ENCODE data around the gene CASP8. TPM values are rescaled to one million over a fixed set of nuclear protein-coding genes. Genes with fewer than 3 reads are reported as not detected.

Gene CASP8
- total RNA-seq = 100 to 1,000 TPM; 172 to 175 TPM
- 163 TPM for polyA plus RNA-seq (2013, experiment 1 of 2)
- 118 TPM for polyA plus RNA-seq (2013, experiment 2 of 2)
- 39.5 to 444 (median 209) reads per million in 172 experiments for total RNA-seq

GRCh38 chr2:201260302-201260800, at the start of gene CASP8:
Gene CASP8 (plus strand): TSS chr2:201260536. CDS start chr2:201266487, 5,951 bp downstream.
- no peaks in the 10 kb centered on the region for H3K27me3 Mint-ChIP-seq
- peaks cover 68% of the 10 kb centered on the region for H3K4me1 ChIP-seq (ENCODE audit: insufficient read depth, low read length)
- H3K9me3 ChIP-seq (ENCODE audit: control insufficient read depth in 1 of 2, insufficient read depth in 1 of 2, low read length in 2 of 2) = no peaks in the 10 kb centered on the region
- ChIA-PET POLR2A (interaction anchor here (0.7 to 6.4 kb wide), 16 partner anchors 10 to 396 kb away, joined by 3 to 78 read pairs (median 6); partner anchors contain the start of genes CASP10, CLK1, NIF3L1 and ORC2), CTCF (interaction anchor here (1.1 to 9.0 kb wide), 7 partner anchors 9 to 143 kb away, joined by 3 to 86 read pairs (median 4); no protein-coding TSS in a partner anchor)
- H3K27me3 ChIP-seq (ENCODE audit: control insufficient read depth in 1 of 2, insufficient read depth in 2 of 2, low read length in 2 of 2) = no peaks in the 10 kb centered on the region
- peaks cover 77% of the 10 kb centered on the region for H3K4me1 Mint-ChIP-seq (ENCODE audit: low read depth)
- peak; percentile 22 for ATAC-seq (ENCODE audit: poor library complexity)
- H3K4me3 ChIP-seq (ENCODE audit: low read length) = peak within 1 kb of the TSS; percentile 87
- intact Hi-C loops (cut with DNase I, micrococcal nuclease) = loop anchor here (1.0 to 5.0 kb wide), 2 partner anchors 24 to 192 kb away; partner anchors contain the start of genes STRADB (in 1 of the 2) and TRAK2 (in 1 of the 2)
- H3K27ac ChIP-seq (ENCODE audit: low read depth in 1 of 2, low read length in 2 of 2) = peak within 1 kb of the TSS; percentile 93 to 100
- peaks cover 4% of the 10 kb centered on the region for H3K36me3 ChIP-seq (ENCODE audit: insufficient read depth, low read length)
- H3K4me3 Mint-ChIP-seq = peak within 1 kb of the TSS; percentile 94
- peaks cover 48% of the 10 kb centered on the region for H3K36me3 Mint-ChIP-seq (ENCODE audit: low read depth)
- H3K9me3 Mint-ChIP-seq = no peaks in the 10 kb centered on the region
- DNase-seq = peak; percentile 52 to 90 (median 64)
- no peak for TF ChIP-seq CTCF (IDR thresholded peaks at IDR 0.05)
- peak within 1 kb of the TSS; percentile 97 for H3K27ac Mint-ChIP-seq

GRCh38 chr2:201215963-201216362, 44.4 kb upstream of the CASP8 start:
- Histone ChIP-seq H3K4me1 (ENCODE audit: insufficient read depth, low read length) (peaks cover 25% of the 10 kb centered on the region), H3K27me3 (ENCODE audit: control insufficient read depth in 1 of 2, insufficient read depth in 2 of 2, low read length in 2 of 2) (no peaks in the 10 kb centered on the region), H3K27ac (ENCODE audit: low read depth in 1 of 2, low read length in 2 of 2) (no peak overlapping the region), H3K4me3 (ENCODE audit: low read length) (no peak overlapping the region), H3K36me3 (ENCODE audit: insufficient read depth, low read length) (peaks cover 52% of the 10 kb centered on the region), H3K9me3 (ENCODE audit: control insufficient read depth in 1 of 2, insufficient read depth in 1 of 2, low read length in 2 of 2) (no peaks in the 10 kb centered on the region)
- H3K4me1 Mint-ChIP-seq (ENCODE audit: low read depth) = peaks cover 42% of the 10 kb centered on the region
- intact Hi-C loops (cut with DNase I, micrococcal nuclease) = no loop called here
- peaks cover 50% of the 10 kb centered on the region for H3K36me3 Mint-ChIP-seq (ENCODE audit: low read depth)
- DNase-seq (no peak), ATAC-seq (ENCODE audit: poor library complexity) (no peak)
- H3K9me3 Mint-ChIP-seq = no peaks in the 10 kb centered on the region
- ChIA-PET CTCF (no interaction called here), POLR2A (no interaction called here)
- no peak for TF ChIP-seq CTCF (IDR thresholded peaks at IDR 0.05)
- peak overlapping the region; percentile 40 for H3K27ac Mint-ChIP-seq
- H3K4me3 Mint-ChIP-seq = no peak overlapping the region
- no peaks in the 10 kb centered on the region for H3K27me3 Mint-ChIP-seq

GRCh38 chr2:201216918-201217317, 43.4 kb upstream of the CASP8 start:
- ATAC-seq (ENCODE audit: poor library complexity) (no peak), DNase-seq (no peak)
- intact Hi-C loops (cut with DNase I, micrococcal nuclease) = no loop called here
- peaks cover 43% of the 10 kb centered on the region for H3K4me1 Mint-ChIP-seq (ENCODE audit: low read depth)
- H3K27me3 ChIP-seq (ENCODE audit: control insufficient read depth in 1 of 2, insufficient read depth in 2 of 2, low read length in 2 of 2) = no peaks in the 10 kb centered on the region
- no peak overlapping the region for H3K27ac ChIP-seq (ENCODE audit: low read depth in 1 of 2, low read length in 2 of 2)
- no peak overlapping the region for H3K4me3 Mint-ChIP-seq
- TF ChIP-seq CTCF (IDR thresholded peaks at IDR 0.05) = no peak
- no peak overlapping the region for H3K4me3 ChIP-seq (ENCODE audit: low read length)
- H3K4me1 ChIP-seq (ENCODE audit: insufficient read depth, low read length) = peaks cover 22% of the 10 kb centered on the region
- ChIA-PET POLR2A (no interaction called here), CTCF (no interaction called here)
- peaks cover 48% of the 10 kb centered on the region for H3K36me3 ChIP-seq (ENCODE audit: insufficient read depth, low read length)
- H3K9me3 Mint-ChIP-seq = no peaks in the 10 kb centered on the region
- H3K27ac Mint-ChIP-seq = peak overlapping the region; percentile 40
- H3K27me3 Mint-ChIP-seq = no peaks in the 10 kb centered on the region
- H3K9me3 ChIP-seq (ENCODE audit: control insufficient read depth in 1 of 2, insufficient read depth in 1 of 2, low read length in 2 of 2) = no peaks in the 10 kb centered on the region
- H3K36me3 Mint-ChIP-seq (ENCODE audit: low read depth) = peaks cover 51% of the 10 kb centered on the region
